Kasumi-1 (cell line): ENCODE measurements around the gene ZNF497.

Source experiments
- DNase-seq, 2 experiments: peaks; one replicate each; lab custom pipeline; 2025; lab: John Stamatoyannopoulos, UW

The ZNF497 gene

GRCh38 chr19:58307736-58308135 is 54.8 kb downstream of the ZNF497 start:
- no peak for DNase-seq

- DNase-seq = peak; percentile 31 to 33
Observed at GRCh38 chr19:58305932-58306323, 56.6 kb downstream of the ZNF497 start.

- DNase-seq = peak; percentile 97 to 98
Observed at GRCh38 chr19:58305065-58305931, 57.3 kb downstream of the ZNF497 start, which contains the start of gene ERVK3-1. Gene ERVK3-1, plus strand, starts transcription at chr19:58305377. Its CDS starts 6,792 bp downstream, at chr19:58312169.

- DNase-seq = no peak
Observed at GRCh38 chr19:58304748-58305064, 57.8 kb downstream of the ZNF497 start.
